Raji (cell line): Measurements from ENCODE around the gene PRKCH.

Experiments used
- POLR2A ChIP-seq: IDR thresholded peaks from 2 replicates; pipeline ENCODE4 v1.6.1; 2011; ENCODE audit warnings: low read depth, low read length, control low read depth; ENCODE audit not compliant: insufficient read depth

The PRKCH gene

GRCh38 chr14:61417883-61418455, 96.6 kb downstream of the PRKCH start:
- no peak for TF ChIP-seq POLR2A

GRCh38 chr14:61418746-61419145, 97.4 kb downstream of the PRKCH start:
- no peak for TF ChIP-seq POLR2A

DNA sequence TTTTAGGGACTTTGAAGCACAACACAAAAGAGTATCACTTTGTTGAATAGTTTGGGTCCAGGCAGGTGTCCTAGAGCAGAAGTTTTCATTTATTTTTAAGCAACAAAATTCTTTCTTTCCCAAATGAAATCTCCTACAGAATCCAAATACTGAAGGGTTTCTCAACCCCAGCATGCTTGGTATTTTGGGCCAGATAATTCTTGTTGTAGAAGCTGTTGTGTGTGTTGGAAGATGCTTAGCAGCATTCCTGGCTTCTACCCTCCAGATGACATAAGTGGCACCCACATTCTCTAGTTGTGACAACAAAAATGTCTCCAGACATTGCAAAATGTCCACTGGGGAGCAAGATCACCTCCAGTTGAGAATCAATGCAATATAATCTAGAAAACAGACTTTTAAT, 97.8 kb downstream of the PRKCH start:
- TF ChIP-seq POLR2A, result no peak

DNA sequence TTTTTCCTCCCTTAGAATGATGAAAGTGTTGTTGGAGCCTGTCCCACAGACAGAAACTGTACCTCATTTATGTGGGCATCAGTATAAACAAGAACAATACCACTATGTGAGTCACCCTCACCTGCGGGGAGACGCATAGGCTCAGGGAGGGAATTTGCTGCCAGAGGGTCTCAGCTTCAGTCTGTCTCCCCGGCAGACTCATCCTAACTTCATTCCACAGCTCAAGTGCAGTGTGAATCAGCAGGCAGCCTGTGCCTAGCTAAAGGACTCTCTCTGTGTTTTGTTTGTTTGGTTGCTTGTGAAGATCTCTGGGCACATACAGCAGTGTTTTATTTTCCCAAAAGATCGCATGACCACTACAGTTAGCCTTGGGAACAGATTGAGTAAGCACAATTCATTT, 98.9 kb downstream of the PRKCH start:
- TF ChIP-seq POLR2A, result no peak

GRCh38 chr14:61421212-61421923, 100.0 kb downstream of the PRKCH start:
- no peak for TF ChIP-seq POLR2A

GRCh38 chr14:61426048-61426447, 104.7 kb downstream of the PRKCH start:
- TF ChIP-seq POLR2A, result no peak

GRCh38 chr14:61428261-61428660, 106.9 kb downstream of the PRKCH start:
- no peak for TF ChIP-seq POLR2A

DNA sequence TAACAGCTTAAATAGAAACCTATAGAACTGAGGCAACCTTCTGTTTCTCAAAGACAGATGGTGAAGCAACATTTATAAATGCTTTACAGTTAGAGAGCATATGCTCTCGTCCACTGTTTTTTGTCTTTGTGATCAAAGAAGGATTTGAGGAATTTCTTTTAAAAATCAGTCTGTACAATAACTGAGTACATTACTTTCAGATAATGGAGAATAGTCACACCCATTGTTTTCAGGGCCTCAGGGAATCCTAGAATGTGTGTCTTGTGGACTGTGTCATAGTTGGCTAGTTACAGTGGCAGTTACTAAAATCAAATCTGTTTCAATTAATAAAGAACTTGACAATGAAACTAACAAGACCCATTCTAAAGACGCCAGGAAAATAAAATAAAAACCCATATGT, 107.9 kb downstream of the PRKCH start:
- TF ChIP-seq POLR2A, result no peak

DNA sequence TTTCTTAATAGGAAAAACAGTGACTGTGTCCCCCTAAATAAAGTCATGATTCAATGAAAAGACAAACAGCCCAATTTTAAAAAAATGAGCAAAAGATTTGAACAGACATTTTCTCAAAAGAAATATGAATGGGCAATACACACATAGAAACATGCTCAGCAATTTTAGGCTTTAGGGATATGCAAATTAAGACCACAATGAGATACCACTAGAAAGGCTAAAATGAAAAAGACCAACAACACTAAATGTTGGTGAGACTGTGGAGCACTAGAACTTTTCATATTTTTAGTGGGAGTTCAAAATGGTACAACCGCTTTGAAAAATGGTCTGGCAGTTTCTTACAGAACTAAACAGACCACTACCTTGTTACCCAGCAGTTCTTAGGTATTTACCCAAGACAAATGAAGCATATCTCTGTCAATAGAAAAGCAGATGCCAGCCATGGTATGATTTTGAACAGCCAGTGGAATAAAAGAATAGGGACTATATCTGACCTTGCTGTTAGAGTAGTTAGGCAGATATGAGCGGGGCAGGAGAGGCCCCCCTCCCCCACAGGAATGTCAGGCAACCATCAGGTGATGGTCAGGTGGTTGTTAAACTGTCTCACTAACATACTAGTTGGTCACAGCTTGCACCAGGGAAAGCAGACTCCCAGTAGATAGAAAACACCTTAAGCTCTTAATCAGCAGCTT, 108.8 kb downstream of the PRKCH start:
- TF ChIP-seq POLR2A, result no peak

GRCh38 chr14:61433169-61433568, 111.8 kb downstream of the PRKCH start:
- no peak for TF ChIP-seq POLR2A

- TF ChIP-seq POLR2A, result no peak
Measured at GRCh38 chr14:61433828-61434227, 112.4 kb downstream of the PRKCH start.

- TF ChIP-seq POLR2A, result no peak
Measured at GRCh38 chr14:61434311-61434710, 112.9 kb downstream of the PRKCH start.

- no peak for TF ChIP-seq POLR2A
Measured at GRCh38 chr14:61435563-61436337, 114.4 kb downstream of the PRKCH start.

DNA sequence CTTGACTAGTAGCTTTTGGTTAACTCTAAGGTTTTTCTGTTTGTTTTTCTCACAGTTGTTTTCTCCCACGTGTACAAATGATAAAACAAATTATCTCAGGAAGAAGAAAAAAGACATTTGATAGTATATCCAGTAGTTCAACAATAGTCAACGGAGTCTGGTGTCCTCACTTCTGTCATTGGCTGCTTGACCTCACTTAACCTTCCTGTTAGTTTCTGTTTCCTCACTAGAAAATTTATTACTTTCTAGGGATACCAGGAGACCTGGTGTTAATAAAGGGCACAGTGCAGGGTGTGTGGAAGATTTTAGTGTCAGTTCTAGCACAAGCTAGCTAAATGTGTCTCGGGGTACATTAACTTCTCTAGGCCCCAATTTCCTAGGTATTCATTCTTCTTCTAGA, 116.0 kb downstream of the PRKCH start:
- no peak for TF ChIP-seq POLR2A

- no peak for TF ChIP-seq POLR2A
Measured at GRCh38 chr14:61438036-61438435, 116.7 kb downstream of the PRKCH start.

DNA sequence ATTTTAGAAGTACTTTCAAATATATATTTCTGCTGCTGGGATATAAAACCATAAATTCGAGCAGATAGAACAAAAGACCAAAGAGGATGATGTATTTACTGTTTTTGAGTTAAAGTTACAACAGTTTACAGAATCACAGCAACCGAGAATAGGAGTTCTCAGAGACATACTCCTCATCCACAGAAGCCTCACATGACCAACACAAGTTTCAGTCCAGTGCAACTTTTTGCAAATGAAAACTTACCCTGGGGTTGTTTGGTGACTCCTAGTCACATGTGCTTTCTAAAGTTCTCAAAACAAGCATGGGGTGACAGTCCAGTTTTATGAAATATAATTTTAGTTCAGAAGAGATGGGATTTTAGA, 117.1 kb downstream of the PRKCH start:
- TF ChIP-seq POLR2A, result no peak
